ENCODE results near the gene ZMYND19. TPM values are rescaled to one million over a fixed set of nuclear protein-coding genes. Genes with fewer than 3 reads are reported as not detected.

ZMYND19 gene
- total RNA-seq, 1 experiment from 2014 or later = 77.9 TPM

- peaks cover 3% of the 10 kb centered on the region; the same call in 1 of the 2 replicates for H3K36me3 Mint-ChIP-seq
- peaks cover 39% of the 10 kb centered on the region for H3K4me1 Mint-ChIP-seq
- ChIA-PET CTCF (no interaction called here), POLR2A (no interaction called here)
- peak overlapping the region; percentile 52 for H3K27ac Mint-ChIP-seq
- no peaks in the 10 kb centered on the region for H3K9me3 Mint-ChIP-seq
- H3K4me3 Mint-ChIP-seq = no peak overlapping the region
- no peaks in the 10 kb centered on the region; the same call in 1 of the 2 replicates for H3K27me3 Mint-ChIP-seq (ENCODE audit: low read depth)
- no peak for DNase-seq (ENCODE audit: low spot score)
- no peak for TF ChIP-seq ATF1 (CRISPR knock-in tag; IDR thresholded peaks at IDR 0.05)
- no peak for TF ChIP-seq ELF4 (CRISPR knock-in tag; IDR thresholded peaks at IDR 0.05; ENCODE audit: low read depth)
- TF ChIP-seq ZNF121 (CRISPR knock-in tag; IDR thresholded peaks at IDR 0.05) = no peak
- no peak for TF ChIP-seq TEAD4 (CRISPR knock-in tag; IDR thresholded peaks at IDR 0.05)
- no peak for TF ChIP-seq RELA (CRISPR knock-in tag; IDR thresholded peaks at IDR 0.05; ENCODE audit: borderline replicate concordance)
- TF ChIP-seq EMX1 (CRISPR knock-in tag; IDR thresholded peaks at IDR 0.05) = no peak
- no peak for TF ChIP-seq HMGXB4 (CRISPR knock-in tag; IDR thresholded peaks at IDR 0.05)
- no peak for TF ChIP-seq SMAD4 (CRISPR knock-in tag; IDR thresholded peaks at IDR 0.05)
- no peak for TF ChIP-seq MLX (CRISPR knock-in tag; IDR thresholded peaks at IDR 0.05)
- TF ChIP-seq ZNF317 (CRISPR knock-in tag; IDR thresholded peaks at IDR 0.05; ENCODE audit: borderline replicate concordance, low read depth) = no peak
- TF ChIP-seq JUN (CRISPR knock-in tag; IDR thresholded peaks at IDR 0.05) = no peak
- TF ChIP-seq SMAD3 (CRISPR knock-in tag; IDR thresholded peaks at IDR 0.05; ENCODE audit: borderline replicate concordance) = no peak
- TF ChIP-seq FOXJ3 (CRISPR knock-in tag; IDR thresholded peaks at IDR 0.05; ENCODE audit: borderline replicate concordance) = no peak
- TF ChIP-seq ARID4B (CRISPR knock-in tag; IDR thresholded peaks at IDR 0.05; ENCODE audit: borderline replicate concordance) = no peak
- TF ChIP-seq GTF2I (CRISPR knock-in tag; conservative IDR thresholded peaks at IDR 0.05) = no peak
- TF ChIP-seq ZBTB43 (CRISPR knock-in tag; IDR thresholded peaks at IDR 0.05) = no peak
- TF ChIP-seq ZNF138 (CRISPR knock-in tag; conservative IDR thresholded peaks at IDR 0.05) = no peak
- ATAC-seq = no peak
Measured at GRCh38 chr9:137634016-137634415, 43.7 kb upstream of the ZMYND19 start.
